Retinal pigment epithelial cell (primary cell): ENCODE measurements around the gene JMJD8.
A peak's percentile ranks its signal among the peaks of the same experiment; 100 is the strongest.
"Not testable (repeated sequence)": the region's sequence is repeated elsewhere in the genome, so short reads cannot be mapped to it uniquely, and the experiment has no call there.

Source experiments
- DNase-seq: peaks from one replicate; pipeline ENCODE4 v3.0.0-alpha.2; 2010; ENCODE audit warnings: low read depth
- H3K4me3 ChIP-seq: 2 replicates; pipeline ENCODE4 v1.5.1; 2011; ENCODE audit warnings: mild to moderate bottlenecking, low read length, control low read depth, moderate library complexity
- CTCF ChIP-seq: conservative IDR thresholded peaks from 2 replicates; pipeline ENCODE4 v1.5.1; 2011; ENCODE audit warnings: low read depth, low read length, control low read depth, inconsistent platforms

Gene JMJD8

GRCh38 chr16:694187-694862 lies 10.2 kb upstream of the JMJD8 start:
- H3K4me3 ChIP-seq = no peak overlapping the region
- no peak for DNase-seq

GRCh38 chr16:693766-694165 lies 9.6 kb upstream of the JMJD8 start:
- no peak overlapping the region for H3K4me3 ChIP-seq
- no peak for DNase-seq
- TF ChIP-seq CTCF = no peak

More at GRCh38 chr16:694187-694862, 10.2 kb upstream of the JMJD8 start:
- TF ChIP-seq CTCF = no peak

GRCh38 chr16:693364-693763 lies 9.2 kb upstream of the JMJD8 start:
- no peak overlapping the region for H3K4me3 ChIP-seq
- no peak for DNase-seq
- no peak for TF ChIP-seq CTCF

- H3K4me3 ChIP-seq = no peak overlapping the region
- no peak for TF ChIP-seq CTCF
- no peak for DNase-seq
Measured at GRCh38 chr16:692356-693108, 8.4 kb upstream of the JMJD8 start.

GRCh38 chr16:691242-691641 lies 7.1 kb upstream of the JMJD8 start:
- not testable (repeated sequence) for H3K4me3 ChIP-seq, DNase-seq

- DNase-seq = no peak
- TF ChIP-seq CTCF = no peak
- peak overlapping the region; percentile 78 for H3K4me3 ChIP-seq
Measured at GRCh38 chr16:689175-689897, 5.2 kb upstream of the JMJD8 start.

- DNase-seq = no peak
Measured at GRCh38 chr16:687499-687898, 3.4 kb upstream of the JMJD8 start.

More at GRCh38 chr16:687499-687898, 3.4 kb upstream of the JMJD8 start:
- H3K4me3 ChIP-seq = no peak overlapping the region
- no peak for TF ChIP-seq CTCF
